ENCODE results near the gene FIBP. TPM values are rescaled to one million over a fixed set of nuclear protein-coding genes. Genes with fewer than 3 reads are reported as not detected.

FIBP gene
- total RNA-seq, 4 donors from 2014 or later, result 33.2 to 74.3 (median 48.6) TPM

GRCh38 chr11:65915821-65916251, 27.6 kb upstream of the FIBP start:
- 26% methylated on average over 6 of the region's 13 CpGs for WGBS

DNA sequence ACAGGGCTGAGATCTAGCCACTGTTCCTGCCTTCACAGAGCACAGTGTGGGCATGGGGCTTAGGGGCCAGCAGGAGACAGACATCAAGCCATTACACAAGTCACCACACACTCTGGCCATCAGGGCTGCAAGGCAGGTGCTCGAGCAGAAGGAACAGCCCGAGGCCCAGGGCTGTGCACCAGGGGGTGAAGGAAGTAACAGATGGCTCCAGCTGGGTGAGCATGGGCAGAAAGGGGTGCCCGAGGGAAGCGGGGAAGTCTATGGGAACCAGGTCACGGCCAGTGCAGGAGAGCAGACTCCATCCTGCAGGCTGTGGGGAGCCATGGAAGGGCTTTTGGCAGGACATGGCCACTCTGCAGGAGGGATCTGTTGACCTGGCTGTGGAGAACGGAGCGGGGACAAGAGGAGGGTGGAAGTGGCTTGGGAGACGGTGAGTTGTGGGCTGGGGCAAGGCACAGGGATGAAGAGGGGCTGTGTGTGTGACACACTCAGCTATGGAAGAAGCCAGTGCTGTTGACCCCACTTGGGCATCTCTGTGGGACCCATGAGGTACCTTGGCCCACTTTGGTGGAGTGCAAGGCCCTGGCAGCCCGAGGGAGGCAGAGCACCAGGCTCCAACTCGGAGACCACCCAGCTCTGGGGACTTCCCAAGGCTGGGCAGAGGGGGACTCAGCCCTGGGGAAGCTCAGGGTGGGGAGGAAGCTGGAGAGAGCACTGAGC, 27.0 kb upstream of the FIBP start:
- Histone ChIP-seq H3K9me3 (no peaks in the 10 kb centered on the region), H3K4me3 (peak overlapping the region; percentile 16 to 27 (median 19))
- WGBS, result 80% methylated on average over 8 of the region's 10 CpGs

More at GRCh38 chr11:65915821-65916251, 27.6 kb upstream of the FIBP start:
- TF ChIP-seq POLR2AphosphoS5 (IDR thresholded peaks at IDR 0.05) (peak; percentile 88 to 91), EP300 (IDR thresholded peaks at IDR 0.05) (no peak), CTCF (IDR thresholded peaks at IDR 0.05) (no peak)
- H3K4me3 ChIP-seq, result peak overlapping the region; percentile 16 to 27 (median 19)
- H3K27ac ChIP-seq (replicated peaks in 1 of 4), result peak overlapping the region; percentile 91 to 99 (median 94)
- no peaks in the 10 kb centered on the region for H3K9me3 ChIP-seq
- H3K27me3 ChIP-seq, result no peaks in the 10 kb centered on the region
- intact Hi-C loops (cut with DNase I), result no loop called here
- DNase-seq (ENCODE audit: extremely low spot score), result no peak
- H3K4me1 ChIP-seq, result peaks cover 57 to 76% (median 69%) of the 10 kb centered on the region in 4 donors
- peaks cover 0 to 10% (median 2%) of the 10 kb centered on the region in 4 donors for H3K36me3 ChIP-seq

DNA sequence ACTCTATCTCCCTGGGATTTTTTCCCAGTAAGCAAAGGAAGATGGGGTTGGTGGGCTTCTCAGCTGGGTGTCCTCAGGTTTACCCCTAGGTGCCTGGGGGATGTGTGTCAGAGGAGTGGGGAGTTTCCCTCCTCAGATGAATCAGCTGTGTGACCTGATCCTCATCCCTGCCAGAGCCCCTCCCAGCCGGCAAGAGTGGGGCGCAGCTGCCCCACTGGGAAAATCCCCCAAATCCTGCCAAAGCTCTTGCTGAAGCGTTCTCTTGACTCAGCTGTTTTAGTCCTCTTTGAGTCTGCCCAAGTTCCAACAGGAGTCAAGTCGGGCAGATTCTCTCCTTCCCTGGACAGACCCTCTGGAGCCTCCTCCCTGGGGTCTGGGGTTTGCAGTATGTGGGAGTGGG, 24.6 kb upstream of the FIBP start:
- no peak for DNase-seq (ENCODE audit: extremely low spot score)
- H3K27ac ChIP-seq (replicated peaks in 1 of 4), result peak overlapping the region in 1 of 4 donors; percentile 13

More for the DNA sequence above, 27.0 kb upstream of the FIBP start:
- intact Hi-C loops (cut with DNase I), result no loop called here
- peaks cover 0 to 9% (median 0%) of the 10 kb centered on the region in 4 donors for H3K36me3 ChIP-seq
- TF ChIP-seq POLR2AphosphoS5 (IDR thresholded peaks at IDR 0.05) (no peak), POLR2A (IDR thresholded peaks at IDR 0.05; ENCODE audit: low read depth) (no peak), CTCF (IDR thresholded peaks at IDR 0.05) (no peak), EP300 (IDR thresholded peaks at IDR 0.05) (no peak)
- peaks cover 51 to 70% (median 64%) of the 10 kb centered on the region in 4 donors for H3K4me1 ChIP-seq
- DNase-seq (ENCODE audit: extremely low spot score), result no peak
- H3K27ac ChIP-seq (replicated peaks in 1 of 4), result peak overlapping the region; percentile 91 to 99 (median 94)
- H3K27me3 ChIP-seq, result no peaks in the 10 kb centered on the region

GRCh38 chr11:65911682-65912568, 23.7 kb upstream of the FIBP start:
- 23% methylated on average over 13 of the region's 14 CpGs for WGBS
- DNase-seq (ENCODE audit: extremely low spot score), result no peak
- TF ChIP-seq POLR2AphosphoS5 (IDR thresholded peaks at IDR 0.05), result peak; percentile 51 to 63
- TF ChIP-seq POLR2A (IDR thresholded peaks at IDR 0.05; ENCODE audit: low read depth), result no peak
- peak in 2 of 3 experiments; percentile 40 for TF ChIP-seq CTCF (IDR thresholded peaks at IDR 0.05)
- no peak for TF ChIP-seq EP300 (IDR thresholded peaks at IDR 0.05)
- Histone ChIP-seq H3K27me3 (no peaks in the 10 kb centered on the region), H3K4me3 (no peak overlapping the region), H3K27ac (replicated peaks in 1 of 4) (no peak overlapping the region), H3K36me3 (peaks cover 0 to 2% (median 0%) of the 10 kb centered on the region in 4 donors), H3K9me3 (no peaks in the 10 kb centered on the region), H3K4me1 (peaks cover 36 to 48% (median 43%) of the 10 kb centered on the region in 4 donors)
- intact Hi-C loops (cut with DNase I), result no loop called here

More for the DNA sequence above, 24.6 kb upstream of the FIBP start:
- TF ChIP-seq EP300 (IDR thresholded peaks at IDR 0.05) (no peak), CTCF (IDR thresholded peaks at IDR 0.05) (no peak), POLR2AphosphoS5 (IDR thresholded peaks at IDR 0.05) (no peak), POLR2A (IDR thresholded peaks at IDR 0.05; ENCODE audit: low read depth) (no peak)
- Histone ChIP-seq H3K4me3 (no peak overlapping the region), H3K36me3 (peaks cover 0 to 9% (median 0%) of the 10 kb centered on the region in 4 donors), H3K4me1 (peaks cover 45 to 57% (median 52%) of the 10 kb centered on the region in 4 donors), H3K27me3 (no peaks in the 10 kb centered on the region), H3K9me3 (no peaks in the 10 kb centered on the region)
- WGBS, result 27% methylated on average over 3 of the region's 4 CpGs
- intact Hi-C loops (cut with DNase I), result no loop called here
